HL-60 (cell line): ENCODE measurements around the gene SOCS7.
A peak's percentile ranks its signal among the peaks of the same experiment; 100 is the strongest.

Experiments
- GABPA ChIP-seq: IDR thresholded peaks from 2 replicates; pipeline ENCODE4 v1.6.1; 2012; ENCODE audit warnings: low read depth
- POLR2AphosphoS5 ChIP-seq: IDR thresholded peaks from 2 replicates; pipeline ENCODE4 v1.6.1; 2012; ENCODE audit warnings: low read depth
- TF ChIP-seq, protein P1 (sequence below): IDR thresholded peaks from one replicate; pipeline ENCODE4 v1.5.1; 2011; ENCODE audit warnings: low read length, control low read depth, inconsistent platforms; ENCODE audit not compliant: insufficient read depth

- TF ChIP-seq, protein P1, sequence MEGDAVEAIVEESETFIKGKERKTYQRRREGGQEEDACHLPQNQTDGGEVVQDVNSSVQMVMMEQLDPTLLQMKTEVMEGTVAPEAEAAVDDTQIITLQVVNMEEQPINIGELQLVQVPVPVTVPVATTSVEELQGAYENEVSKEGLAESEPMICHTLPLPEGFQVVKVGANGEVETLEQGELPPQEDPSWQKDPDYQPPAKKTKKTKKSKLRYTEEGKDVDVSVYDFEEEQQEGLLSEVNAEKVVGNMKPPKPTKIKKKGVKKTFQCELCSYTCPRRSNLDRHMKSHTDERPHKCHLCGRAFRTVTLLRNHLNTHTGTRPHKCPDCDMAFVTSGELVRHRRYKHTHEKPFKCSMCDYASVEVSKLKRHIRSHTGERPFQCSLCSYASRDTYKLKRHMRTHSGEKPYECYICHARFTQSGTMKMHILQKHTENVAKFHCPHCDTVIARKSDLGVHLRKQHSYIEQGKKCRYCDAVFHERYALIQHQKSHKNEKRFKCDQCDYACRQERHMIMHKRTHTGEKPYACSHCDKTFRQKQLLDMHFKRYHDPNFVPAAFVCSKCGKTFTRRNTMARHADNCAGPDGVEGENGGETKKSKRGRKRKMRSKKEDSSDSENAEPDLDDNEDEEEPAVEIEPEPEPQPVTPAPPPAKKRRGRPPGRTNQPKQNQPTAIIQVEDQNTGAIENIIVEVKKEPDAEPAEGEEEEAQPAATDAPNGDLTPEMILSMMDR, result peak; percentile 41
- TF ChIP-seq GABPA (no peak), POLR2AphosphoS5 (no peak)
These were observed 29.4 kb upstream of the SOCS7 start for GRCh38 chr17:38322156-38322779.
